Jurkat, Clone E6-1 (cell line): Measurements from ENCODE around the gene TSFM.

Experiments used
- DNase-seq: peaks from one replicate; pipeline ENCODE4 v3.0.0-alpha.2; 2011; ENCODE audit warnings: low read depth, low spot score
- H3K4me3 ChIP-seq: 2 replicates; pipeline ENCODE4 v1.5.1; 2011; ENCODE audit warnings: mild to moderate bottlenecking, low read length, control low read depth, moderate library complexity

Gene TSFM

GRCh38 chr12:57841445-57841844 lies 58.9 kb downstream of the TSFM start:
- no peak for DNase-seq
- H3K4me3 ChIP-seq: no peak overlapping the region

DNA sequence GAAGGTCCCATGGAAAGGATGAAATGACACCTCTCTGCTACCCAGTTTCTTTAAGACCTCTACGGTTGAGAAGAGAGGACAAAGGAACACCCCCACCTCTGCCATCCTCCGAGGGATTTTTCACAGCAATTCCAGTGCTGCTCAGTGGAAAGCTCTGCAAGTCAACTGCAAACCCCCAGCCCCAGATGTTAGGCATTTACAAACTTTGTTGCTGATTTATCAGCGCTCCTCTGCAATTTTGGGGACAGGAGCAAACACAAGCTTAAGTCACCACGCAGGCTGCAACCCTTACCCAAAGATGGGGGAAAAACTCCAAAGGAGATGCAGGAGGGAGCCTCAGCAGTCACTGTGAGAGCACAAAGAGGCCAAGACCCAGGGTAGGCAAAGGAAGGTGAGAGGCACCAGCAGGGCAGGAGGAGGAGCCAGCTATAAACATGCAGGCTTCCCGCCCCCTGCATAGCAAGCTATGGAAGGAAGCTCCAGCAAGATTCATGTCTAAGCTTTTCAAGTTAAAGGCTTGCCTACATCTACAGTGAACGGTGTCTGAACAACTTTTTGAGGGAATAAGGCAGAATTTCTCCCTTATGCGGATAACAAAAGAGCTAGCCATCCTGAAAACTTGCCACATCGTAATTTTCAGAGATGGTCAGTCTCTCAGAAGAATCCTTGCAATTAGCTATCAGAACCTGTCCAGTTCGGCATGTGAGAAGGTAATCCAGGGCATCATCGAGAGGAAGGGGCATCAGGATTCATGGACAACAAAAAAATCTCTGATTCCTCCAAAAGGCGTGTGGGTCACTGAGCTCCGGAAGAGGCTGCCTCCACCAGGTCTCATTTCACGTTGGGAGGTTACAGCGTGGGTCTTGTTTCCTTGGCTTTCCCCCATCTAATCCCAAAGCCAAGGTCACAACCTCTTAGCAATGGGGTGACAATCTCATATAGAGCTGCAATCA lies 60.0 kb downstream of the TSFM start:
- DNase-seq: peak; percentile 38
- H3K4me3 ChIP-seq: no peak overlapping the region

- H3K4me3 ChIP-seq: peak overlapping the region; percentile 85
- no peak for DNase-seq
Observed at GRCh38 chr12:57844709-57845477, 62.3 kb downstream of the TSFM start.

DNA sequence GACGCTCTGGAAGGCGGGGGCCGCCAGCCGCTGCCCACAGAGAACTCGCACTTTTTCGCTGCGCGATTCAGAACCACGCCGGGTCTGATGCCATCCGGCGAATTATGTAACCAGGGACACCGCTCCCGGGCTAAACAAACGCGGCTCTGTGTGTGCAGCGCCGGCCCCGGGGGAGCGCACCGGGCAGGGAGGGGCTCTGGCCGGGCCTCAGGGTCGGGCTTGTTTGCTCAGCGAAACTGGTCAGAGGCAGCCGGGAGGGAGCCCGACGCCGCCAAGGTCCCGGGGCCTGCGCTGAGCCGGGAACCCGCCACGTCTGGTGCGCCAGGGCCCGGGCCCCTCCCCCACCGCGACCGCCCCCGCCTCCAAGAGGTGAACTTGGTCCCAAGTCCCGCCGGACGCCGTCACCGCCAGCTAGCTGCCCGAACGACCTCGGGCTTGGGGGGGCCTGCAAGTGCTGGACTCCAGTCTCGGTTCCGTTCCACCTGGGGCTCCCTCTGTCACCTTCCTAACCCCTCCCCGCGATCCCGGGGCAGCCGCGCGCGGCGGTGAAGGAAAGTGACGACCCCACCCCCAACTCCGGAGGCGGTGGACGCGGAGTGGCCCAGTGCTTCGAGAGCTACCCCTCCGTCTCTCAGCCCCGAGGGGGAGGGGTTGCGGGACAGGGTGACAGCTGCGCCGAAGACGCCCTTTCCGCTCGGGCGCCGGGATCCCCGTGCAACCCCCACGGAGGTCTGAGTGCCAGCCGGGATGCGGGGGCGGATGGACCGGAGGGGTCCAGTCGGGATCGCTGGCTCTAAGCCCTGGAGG lies 63.1 kb downstream of the TSFM start:
- DNase-seq: no peak
- H3K4me3 ChIP-seq: peak overlapping the region; percentile 85

DNA sequence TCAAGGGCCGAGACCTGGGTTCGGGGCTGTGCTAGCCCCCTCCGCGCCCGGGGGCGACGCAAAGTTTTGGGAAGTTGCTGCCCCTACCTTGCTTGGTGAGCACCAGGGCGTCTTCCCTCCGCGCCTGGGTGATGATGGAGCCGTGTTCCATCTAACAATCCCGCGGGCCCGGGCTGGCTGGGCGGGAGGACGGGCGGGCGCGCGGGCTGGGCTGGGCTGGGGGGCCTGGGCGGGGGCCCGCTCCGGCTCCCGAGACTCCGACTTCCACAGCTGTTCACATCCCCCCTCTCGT lies 63.6 kb downstream of the TSFM start:
- peak overlapping the region; percentile 85 for H3K4me3 ChIP-seq
- DNase-seq: no peak

GRCh38 chr12:57846577-57847319 lies 64.2 kb downstream of the TSFM start, which contains the start of gene CTDSP2:
Gene CTDSP2, minus strand, starts transcription at chr12:57846729. Its CDS starts 294 bp downstream, at chr12:57846435.
- H3K4me3 ChIP-seq: peak within 1 kb of the TSS; percentile 85
- DNase-seq: peak; percentile 95
